SK-N-SH (cell line): ENCODE results near the gene SH3BGR.

Experiments used
- CTCF ChIP-seq: fragments of 200-600 bp; sonication (generic); IDR thresholded peaks from 2 replicates; pipeline ENCODE4 v1.6.1; 2017; ENCODE audit warnings: antibody characterized with exemption, mild to moderate bottlenecking, moderate library complexity
- RFX5 ChIP-seq: IDR thresholded peaks from 2 replicates; pipeline ENCODE4 v1.6.1; 2012; ENCODE audit warnings: mild to moderate bottlenecking, improper control_type of control experiment, low read length

GRCh38 chr21:39463308-39463707, 11.5 kb downstream of the SH3BGR start:
- TF ChIP-seq RFX5 (no peak), CTCF (no peak)
